AG20443 (cell line): ENCODE measurements around the gene SMCR8.
"Not testable (repeated sequence)": the region's sequence is repeated elsewhere in the genome, so short reads cannot be mapped to it uniquely, and the experiment has no call there.

Source experiments
- DNase-seq: peaks from one replicate; pipeline ENCODE4 v3.0.0; 2012; ENCODE audit warnings: low spot score, mixed read lengths

The SMCR8 gene

GRCh38 chr17:18361837-18362697, 47.0 kb downstream of the SMCR8 start:
- DNase-seq: no peak

- peak; percentile 37 for DNase-seq
Observed at GRCh38 chr17:18362698-18363100, 47.6 kb downstream of the SMCR8 start.

GRCh38 chr17:18363101-18364049, 48.3 kb downstream of the SMCR8 start, which contains the start of gene SHMT1:
Gene SHMT1 (minus strand): TSS chr17:18363550. CDS start chr17:18355981, 7,569 bp downstream.
- DNase-seq: peak; percentile 98

- no peak for DNase-seq
Observed at GRCh38 chr17:18364166-18364565, 49.1 kb downstream of the SMCR8 start.

GRCh38 chr17:18368946-18369345, 53.9 kb downstream of the SMCR8 start:
- DNase-seq: no peak

- no peak for DNase-seq
Observed at GRCh38 chr17:18370761-18371160, 55.7 kb downstream of the SMCR8 start.

- DNase-seq: no peak
Observed at GRCh38 chr17:18371455-18371854, 56.4 kb downstream of the SMCR8 start.

GRCh38 chr17:18373181-18373580, 58.1 kb downstream of the SMCR8 start:
- DNase-seq: not testable (repeated sequence)

GRCh38 chr17:18374216-18374615, 59.1 kb downstream of the SMCR8 start:
- no peak for DNase-seq
